H1 (cell line): ENCODE results near the gene RPL7L1. TPM values are rescaled to one million over a fixed set of nuclear protein-coding genes. Genes with fewer than 3 reads are reported as not detected.

Source experiments
- CTCF ChIA-PET: fragments of 300-600 bp; sonication (Branson Sonifier 250); formaldehyde crosslinking; loops from one replicate; lab custom pipeline; 2021; ENCODE audit not compliant: partially characterized antibody; lab: Charles Lee
- POLR2A ChIA-PET: fragments of 300-600 bp; sonication (Branson Sonifier 250); formaldehyde crosslinking; loops from one replicate; lab custom pipeline; 2021; ENCODE audit warnings: inconsistent platforms; ENCODE audit not compliant: partially characterized antibody; lab: Charles Lee
- DNase-seq, 2 experiments: peaks; one replicate each; pipeline versions ENCODE4 v3.0.0 to v3.0.0-alpha.2; 2010 to 2022; ENCODE audit warnings: low spot score in 2 of 2, low read depth in 1 of 2, mixed read lengths in 1 of 2
- FAIRE-seq: peaks from 2 replicates; lab custom pipeline; 2011; peaks lifted over from hg19 to GRCh38; lab: Jason Lieb, UNC
- H2AFZ ChIP-seq: 2 replicates; pipeline ENCODE4 v1.8.1; 2012; ENCODE audit warnings: low read length, inconsistent platforms
- H2AK5ac ChIP-seq: 2 replicates; pipeline ENCODE4 v1.6.1; 2013; ENCODE audit warnings: low read depth, low read length
- H2BK120ac ChIP-seq: replicated peaks from 2 replicates; pipeline ENCODE3; 2013; ENCODE audit warnings: low read depth, low read length, inconsistent platforms
- H2BK12ac ChIP-seq: 2 replicates; pipeline ENCODE4 v1.6.1; 2013; ENCODE audit warnings: low read depth, low read length
- H2BK15ac ChIP-seq: 2 replicates; pipeline ENCODE4 v1.6.1; 2013; ENCODE audit warnings: low read length
- H2BK20ac ChIP-seq: 2 replicates; pipeline ENCODE4 v1.6.1; 2013; ENCODE audit warnings: low read length
- H2BK5ac ChIP-seq: 2 replicates; pipeline ENCODE4 v1.6.1; 2013; ENCODE audit warnings: low read depth, low read length
- H3K14ac ChIP-seq: 2 replicates; pipeline ENCODE4 v1.6.1; 2013; ENCODE audit warnings: inconsistent platforms; ENCODE audit not compliant: insufficient read length
- H3K18ac ChIP-seq: 2 replicates; pipeline ENCODE4 v1.6.1; 2013; ENCODE audit warnings: low read length; ENCODE audit errors: extremely low read depth
- H3K23ac ChIP-seq: 2 replicates; pipeline ENCODE4 v1.6.1; 2013; ENCODE audit warnings: inconsistent platforms; ENCODE audit not compliant: insufficient read length
- H3K23me2 ChIP-seq: 2 replicates; pipeline ENCODE4 v1.6.1; 2013; ENCODE audit warnings: low read depth, low read length
- H3K27ac ChIP-seq: 2 replicates; pipeline ENCODE4 v1.6.1; 2011; ENCODE audit warnings: low read depth, low read length, inconsistent platforms
- H3K27me3 ChIP-seq, 4 experiments: replicated peaks in 1 of 4; 1 replicate in 1 of 4; 2 replicates in 3 of 4; pipeline versions ENCODE4 v1.6.1 to v1.8.1; 2011 to 2013; ENCODE audit warnings: low read length in 3 of 4, mild to moderate bottlenecking in 3 of 4, inconsistent platforms in 2 of 4, mixed read lengths in 2 of 4, moderate library complexity in 1 of 4; ENCODE audit not compliant: control insufficient read depth in 3 of 4, insufficient read depth in 3 of 4; ENCODE audit errors: extremely low read depth in 1 of 4
- H3K36me3 ChIP-seq, 4 experiments: 2 replicates each; pipeline versions ENCODE4 v1.6.1 to v1.8.1; 2011 to 2013; ENCODE audit warnings: mild to moderate bottlenecking in 4 of 4, low read length in 3 of 4, moderate library complexity in 2 of 4, control low read depth in 1 of 4, inconsistent platforms in 1 of 4; ENCODE audit not compliant: insufficient read depth in 4 of 4, control insufficient read depth in 2 of 4
- H3K4ac ChIP-seq: replicated peaks from 2 replicates; pipeline ENCODE3; 2013; ENCODE audit warnings: low read length, low read depth, mixed read lengths, inconsistent platforms; ENCODE audit not compliant: insufficient read length
- H3K4me1 ChIP-seq, 4 experiments: replicated peaks in 1 of 4; 1 replicate in 1 of 4; 2 replicates in 3 of 4; pipeline versions ENCODE4 v1.6.1 to v1.8.1; 2011 to 2013; ENCODE audit warnings: low read length in 3 of 4, inconsistent platforms in 2 of 4, mixed read lengths in 1 of 4; ENCODE audit not compliant: insufficient read depth in 4 of 4, control insufficient read depth in 3 of 4
- H3K4me2 ChIP-seq, 2 experiments: 2 replicates each; pipeline versions ENCODE4 v1.6.1 to v1.8.1; 2011 to 2013; ENCODE audit warnings: low read depth in 2 of 2, low read length in 2 of 2, control low read depth in 1 of 2, inconsistent platforms in 1 of 2, mild to moderate bottlenecking in 1 of 2; ENCODE audit not compliant: insufficient read depth in 1 of 2
- H3K4me3 ChIP-seq, 4 experiments: fragments of 200-600, 300-600 bp in 1 of 4; sonication (generic), shearing (Covaris generic), sonication (Bioruptor Twin) in 1 of 4; 2 replicates each; pipeline versions ENCODE4 v1.5.1 to v1.8.1; 2011 to 2016; ENCODE audit warnings: low read length in 4 of 4, low read depth in 3 of 4, control low read depth in 2 of 4, inconsistent platforms in 2 of 4, mild to moderate bottlenecking in 2 of 4, mixed read lengths in 1 of 4, moderate library complexity in 1 of 4; ENCODE audit not compliant: insufficient read depth in 2 of 4; ENCODE audit errors: extremely low read depth in 1 of 4
- H3K56ac ChIP-seq: replicated peaks from 2 replicates; pipeline ENCODE3; 2013; ENCODE audit warnings: low read depth, mild to moderate bottlenecking, mixed read lengths, low read length, inconsistent platforms; ENCODE audit not compliant: insufficient read length
- H3K79me1 ChIP-seq: 2 replicates; pipeline ENCODE4 v1.6.1; 2013; ENCODE audit warnings: low read depth, low read length, control low read depth
- H3K79me2 ChIP-seq, 2 experiments: 2 replicates each; pipeline versions ENCODE4 v1.6.1 to v1.8.1; 2012 to 2013; ENCODE audit warnings: low read length in 2 of 2, mild to moderate bottlenecking in 2 of 2, inconsistent platforms in 1 of 2; ENCODE audit not compliant: insufficient read depth in 2 of 2, control insufficient read depth in 1 of 2
- H3K9ac ChIP-seq, 4 experiments: replicated peaks in 1 of 4; 1 replicate in 1 of 4; 2 replicates in 3 of 4; pipeline versions ENCODE4 v1.6.1 to v1.8.1; 2011 to 2013; ENCODE audit warnings: low read depth in 3 of 4, low read length in 3 of 4, control low read depth in 2 of 4, mild to moderate bottlenecking in 2 of 4, moderate library complexity in 2 of 4, inconsistent platforms in 1 of 4; ENCODE audit errors: extremely low read depth in 1 of 4
- H3K9me3 ChIP-seq, 2 experiments: 2 replicates each; pipeline versions ENCODE4 v1.6.1 to v1.8.1; 2012 to 2013; ENCODE audit warnings: mild to moderate bottlenecking in 2 of 2, moderate library complexity in 2 of 2, control low read depth in 1 of 2, inconsistent platforms in 1 of 2, low read depth in 1 of 2, low read length in 1 of 2, mixed read lengths in 1 of 2; ENCODE audit not compliant: insufficient read depth in 2 of 2
- H4K20me1 ChIP-seq, 2 experiments: replicated peaks in 1 of 2; 2 replicates each; pipeline versions ENCODE3 to v1.8.1; 2011 to 2013; ENCODE audit warnings: inconsistent platforms in 2 of 2, low read length in 2 of 2, mild to moderate bottlenecking in 1 of 2; ENCODE audit not compliant: insufficient read depth in 2 of 2, control insufficient read depth in 1 of 2
- H4K5ac ChIP-seq: 2 replicates; pipeline ENCODE4 v1.6.1; 2013; ENCODE audit warnings: low read length, low read depth, mixed read lengths, inconsistent platforms; ENCODE audit not compliant: insufficient read length
- H4K8ac ChIP-seq: 2 replicates; pipeline ENCODE4 v1.8.0; 2013; ENCODE audit warnings: mild to moderate bottlenecking, moderate library complexity, low read length, inconsistent platforms; ENCODE audit not compliant: insufficient read depth; ENCODE audit errors: extremely low read depth
- H4K91ac ChIP-seq: replicated peaks from 2 replicates; pipeline ENCODE3; 2013; ENCODE audit warnings: low read length, mixed read lengths, inconsistent platforms; ENCODE audit not compliant: insufficient read length
- BACH1 ChIP-seq: IDR thresholded peaks from 2 replicates; pipeline ENCODE4 v1.6.1; 2012; ENCODE audit warnings: low read length, improper control_type of control experiment
- SUZ12 ChIP-seq: fragments of 200-600 bp; sonication (generic); IDR thresholded peaks from 2 replicates; pipeline ENCODE4 v1.6.1; 2012; ENCODE audit warnings: mild to moderate bottlenecking, inconsistent platforms, low read length, moderate library complexity, mixed read lengths
- WGBS, 2 experiments: shearing (Covaris generic) in 1 of 2; methylation state at CpG; one replicate each; pipeline versions ENCODE4 v1.1.6 to v1.1.7; 2013 to 2015; ENCODE audit warnings: low lambda C conversion rate in 2 of 2, mixed read lengths in 2 of 2, inconsistent platforms in 1 of 2, low coverage in 1 of 2, missing lambda C conversion rate in 1 of 2; ENCODE audit not compliant: insufficient replicate concordance in 2 of 2, insufficient coverage in 1 of 2, insufficient read length in 1 of 2; ENCODE audit errors: extremely low coverage in 1 of 2, missing lambda C conversion rate in 1 of 2; 5-methylcytosine and 5-hydroxymethylcytosine counted together
- polyA plus RNA-seq, 7 experiments: library from polyadenylated mRNA; depleted of rRNA in 3 of 7; stranded (reverse) in 5 of 7; unstranded in 2 of 7; fragments of >200 nt in 5 of 7; fragments of 200-250 nt in 2 of 7; gene quantifications; 1 replicate in 5 of 7; 2 replicates in 1 of 7; 4 replicates in 1 of 7; pipeline versions ENCODE4 v1.2.1 to v1.2.3, GENCODE V29; 2011 to 2013; ENCODE audit warnings: missing spikeins in 2 of 7, mixed read lengths in 2 of 7
- total RNA-seq: library from RNA; stranded (reverse); fragmentation: NEBNext Ultra II Directional; extraction: Animal tissue kit (Norgen Biotek cat#: 25700); gene quantifications from 2 replicates; pipeline ENCODE4 v1.2.1, GENCODE V29; 2021

Gene RPL7L1
- total and polyA plus RNA-seq, 2 of the 8 experiments (the other 6 are each of a cell fraction or from before 2014, with no cell fraction given), result 31.0 to 117 TPM

- POLR2A ChIA-PET, result interaction anchor here (1.7 kb wide), 1 partner anchor 48 kb away, joined by 7 read pairs; the partner anchor contains the start of gene PPP2R5D
- WGBS, 2 experiments, result 93% methylated on average over 11 of the region's 11 CpGs; no CpG with 5 or more reads in 1 of the 2 experiments
- H3K9ac ChIP-seq, result no peak overlapping the region
- H3K4me3 ChIP-seq, result no peak overlapping the region
- no peak overlapping the region for H2BK15ac ChIP-seq
- H2BK12ac ChIP-seq, result no peak overlapping the region
- peaks cover 0 to 35% of the 10 kb centered on the region in 2 experiments; a peak in 3 of 4 replicates for H3K79me2 ChIP-seq
- no peak overlapping the region for H2BK120ac ChIP-seq
- no peaks in the 10 kb centered on the region for H3K23me2 ChIP-seq
- no peak overlapping the region for H2AK5ac ChIP-seq
- no peak overlapping the region for H4K91ac ChIP-seq
- peaks cover 0 to 6% (median 1%) of the 10 kb centered on the region in 4 experiments; a peak in 4 of 7 replicates for H3K4me1 ChIP-seq
- H3K36me3 ChIP-seq, result peaks cover 3 to 49% (median 23%) of the 10 kb centered on the region in 4 experiments; a peak in 7 of 8 replicates
- no peak overlapping the region for H4K8ac ChIP-seq
- TF ChIP-seq SUZ12 (no peak), BACH1 (no peak)
- no peak overlapping the region for H3K4me2 ChIP-seq
- H3K14ac ChIP-seq, result no peak overlapping the region
- no peak overlapping the region for H4K5ac ChIP-seq
- no peak overlapping the region for H3K4ac ChIP-seq
- no peak overlapping the region for H2BK5ac ChIP-seq
- no peak overlapping the region for H3K27ac ChIP-seq
- H3K79me1 ChIP-seq, result peaks cover 11% of the 10 kb centered on the region; the same call in 1 of the 2 replicates
- no peak for DNase-seq
- no peaks in the 10 kb centered on the region for H3K27me3 ChIP-seq
- peaks cover 0 to 5% of the 10 kb centered on the region in 2 experiments for H4K20me1 ChIP-seq
- no peak overlapping the region for H2BK20ac ChIP-seq
- H3K56ac ChIP-seq, result no peak overlapping the region
- CTCF ChIA-PET, result interaction anchor here (0.7 to 1.6 kb wide), 4 partner anchors 23 to 35 kb away, joined by 3 to 7 read pairs (median 3); no protein-coding TSS in a partner anchor
- no peak overlapping the region for H3K23ac ChIP-seq
- no peaks in the 10 kb centered on the region for H3K9me3 ChIP-seq
- FAIRE-seq, result no peak
- H3K18ac ChIP-seq, result no peak overlapping the region
- no peak overlapping the region for H2AFZ ChIP-seq
Observed at GRCh38 chr6:42936398-42936797, 57.0 kb downstream of the RPL7L1 start.
